MM.1S (cell line): ENCODE data around the gene SPINT2.

ENCODE experiments used
- CTCF ChIP-seq: fragments of 300-600 bp; sonication (generic); IDR thresholded peaks from 2 replicates; pipeline ENCODE4 v1.5.1; 2016; ENCODE audit warnings: antibody characterized with exemption, low read length, mixed read lengths
- EZH2 ChIP-seq: fragments of 300-600 bp; sonication (generic); optimal IDR thresholded peaks from 2 replicates; pipeline ENCODE3; 2017; ENCODE audit warnings: low read depth, mild to moderate bottlenecking, antibody characterized with exemption, low read length, mixed read lengths

DNA sequence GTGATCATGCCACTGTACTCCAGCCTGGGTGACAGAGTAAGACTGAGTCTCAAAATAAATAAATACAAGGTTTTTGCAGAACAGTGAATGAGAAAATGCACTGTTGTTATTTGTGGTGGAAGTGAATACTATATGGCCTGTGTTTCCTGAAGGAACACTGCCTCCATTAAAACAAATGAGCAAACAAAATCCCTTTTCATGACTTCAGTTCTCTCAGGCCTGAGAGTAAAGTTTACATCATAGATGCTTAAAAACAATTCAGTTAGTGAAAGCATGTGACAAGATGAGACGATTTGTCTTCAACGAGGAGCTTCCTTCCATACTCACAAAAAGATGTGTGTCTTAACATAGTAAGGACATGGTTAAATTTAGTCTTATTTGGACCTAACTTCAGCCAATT is 14.4 kb downstream of the SPINT2 start:
- TF ChIP-seq CTCF (no peak), EZH2 (no peak)
